ENCODE results near the gene ZEB1. TPM values are rescaled to one million over a fixed set of nuclear protein-coding genes. Genes with fewer than 3 reads are reported as not detected.

The ZEB1 gene
- polyA plus RNA-seq, 1 donor from 2014 or later = 18.0 TPM

DNA sequence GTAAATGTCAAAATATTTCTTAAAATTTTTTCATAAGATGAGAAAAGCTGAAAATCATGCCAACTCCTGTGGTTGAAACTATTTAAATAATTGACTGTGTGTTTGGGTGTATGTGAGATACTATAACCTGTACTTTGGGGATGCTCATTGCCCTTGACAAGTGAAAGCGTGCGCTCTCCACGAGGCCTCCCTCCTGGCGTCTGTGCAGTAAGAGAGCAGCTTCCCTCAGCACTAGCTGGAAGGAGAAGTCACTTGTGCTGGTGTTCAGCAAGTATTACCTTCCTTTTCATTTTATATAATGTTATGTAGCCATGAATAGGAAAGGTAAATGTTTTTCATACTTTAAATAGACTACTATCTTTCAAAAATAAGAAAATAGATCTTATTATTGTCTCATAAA, 118.9 kb downstream of the ZEB1 start:
- no peak for TF ChIP-seq EP300 (conservative IDR thresholded peaks at IDR 0.05; ENCODE audit: poor library complexity, severe bottlenecking)
- no peak for TF ChIP-seq RAD21 (conservative IDR thresholded peaks at IDR 0.05)
- no peak for TF ChIP-seq MXI1 (conservative IDR thresholded peaks at IDR 0.05; ENCODE audit: poor library complexity, severe bottlenecking)
- TF ChIP-seq, protein P1, sequence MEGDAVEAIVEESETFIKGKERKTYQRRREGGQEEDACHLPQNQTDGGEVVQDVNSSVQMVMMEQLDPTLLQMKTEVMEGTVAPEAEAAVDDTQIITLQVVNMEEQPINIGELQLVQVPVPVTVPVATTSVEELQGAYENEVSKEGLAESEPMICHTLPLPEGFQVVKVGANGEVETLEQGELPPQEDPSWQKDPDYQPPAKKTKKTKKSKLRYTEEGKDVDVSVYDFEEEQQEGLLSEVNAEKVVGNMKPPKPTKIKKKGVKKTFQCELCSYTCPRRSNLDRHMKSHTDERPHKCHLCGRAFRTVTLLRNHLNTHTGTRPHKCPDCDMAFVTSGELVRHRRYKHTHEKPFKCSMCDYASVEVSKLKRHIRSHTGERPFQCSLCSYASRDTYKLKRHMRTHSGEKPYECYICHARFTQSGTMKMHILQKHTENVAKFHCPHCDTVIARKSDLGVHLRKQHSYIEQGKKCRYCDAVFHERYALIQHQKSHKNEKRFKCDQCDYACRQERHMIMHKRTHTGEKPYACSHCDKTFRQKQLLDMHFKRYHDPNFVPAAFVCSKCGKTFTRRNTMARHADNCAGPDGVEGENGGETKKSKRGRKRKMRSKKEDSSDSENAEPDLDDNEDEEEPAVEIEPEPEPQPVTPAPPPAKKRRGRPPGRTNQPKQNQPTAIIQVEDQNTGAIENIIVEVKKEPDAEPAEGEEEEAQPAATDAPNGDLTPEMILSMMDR (IDR thresholded peaks at IDR 0.05; ENCODE audit: poor library complexity, severe bottlenecking) = no peak
- TF ChIP-seq, protein P2, sequence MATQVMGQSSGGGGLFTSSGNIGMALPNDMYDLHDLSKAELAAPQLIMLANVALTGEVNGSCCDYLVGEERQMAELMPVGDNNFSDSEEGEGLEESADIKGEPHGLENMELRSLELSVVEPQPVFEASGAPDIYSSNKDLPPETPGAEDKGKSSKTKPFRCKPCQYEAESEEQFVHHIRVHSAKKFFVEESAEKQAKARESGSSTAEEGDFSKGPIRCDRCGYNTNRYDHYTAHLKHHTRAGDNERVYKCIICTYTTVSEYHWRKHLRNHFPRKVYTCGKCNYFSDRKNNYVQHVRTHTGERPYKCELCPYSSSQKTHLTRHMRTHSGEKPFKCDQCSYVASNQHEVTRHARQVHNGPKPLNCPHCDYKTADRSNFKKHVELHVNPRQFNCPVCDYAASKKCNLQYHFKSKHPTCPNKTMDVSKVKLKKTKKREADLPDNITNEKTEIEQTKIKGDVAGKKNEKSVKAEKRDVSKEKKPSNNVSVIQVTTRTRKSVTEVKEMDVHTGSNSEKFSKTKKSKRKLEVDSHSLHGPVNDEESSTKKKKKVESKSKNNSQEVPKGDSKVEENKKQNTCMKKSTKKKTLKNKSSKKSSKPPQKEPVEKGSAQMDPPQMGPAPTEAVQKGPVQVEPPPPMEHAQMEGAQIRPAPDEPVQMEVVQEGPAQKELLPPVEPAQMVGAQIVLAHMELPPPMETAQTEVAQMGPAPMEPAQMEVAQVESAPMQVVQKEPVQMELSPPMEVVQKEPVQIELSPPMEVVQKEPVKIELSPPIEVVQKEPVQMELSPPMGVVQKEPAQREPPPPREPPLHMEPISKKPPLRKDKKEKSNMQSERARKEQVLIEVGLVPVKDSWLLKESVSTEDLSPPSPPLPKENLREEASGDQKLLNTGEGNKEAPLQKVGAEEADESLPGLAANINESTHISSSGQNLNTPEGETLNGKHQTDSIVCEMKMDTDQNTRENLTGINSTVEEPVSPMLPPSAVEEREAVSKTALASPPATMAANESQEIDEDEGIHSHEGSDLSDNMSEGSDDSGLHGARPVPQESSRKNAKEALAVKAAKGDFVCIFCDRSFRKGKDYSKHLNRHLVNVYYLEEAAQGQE (IDR thresholded peaks at IDR 0.05; ENCODE audit: borderline replicate concordance) = no peak
- no peak for TF ChIP-seq POLR2AphosphoS5 (IDR thresholded peaks at IDR 0.05)
- no peak for TF ChIP-seq TAF1 (IDR thresholded peaks at IDR 0.05; ENCODE audit: low read depth)
- H3K4me2 ChIP-seq (ENCODE audit: low read length) = no peak overlapping the region
- no peaks in the 10 kb centered on the region for H3F3A ChIP-seq (ENCODE audit: insufficient read depth, low read length, poor library complexity, severe bottlenecking)
- H3K9me2 ChIP-seq (ENCODE audit: insufficient read depth, low read length) = no peaks in the 10 kb centered on the region
- H3K27me3 ChIP-seq (ENCODE audit: insufficient read depth, low read depth, low read length) = no peaks in the 10 kb centered on the region
- no peaks in the 10 kb centered on the region for H3K36me3 ChIP-seq (ENCODE audit: insufficient read depth, low read length)
- no peaks in the 10 kb centered on the region for H3K9me3 ChIP-seq (ENCODE audit: low read length)
- H3K27ac ChIP-seq (ENCODE audit: low read length) = no peak overlapping the region
- peaks cover 43% of the 10 kb centered on the region for H3K79me2 ChIP-seq (replicated peaks; ENCODE audit: insufficient read depth, low read length)
- no peak overlapping the region for H3K4me3 ChIP-seq (ENCODE audit: low read length)
- no peak overlapping the region for H3K9ac ChIP-seq (ENCODE audit: low read length)
- no peaks in the 10 kb centered on the region for H4K20me1 ChIP-seq (ENCODE audit: insufficient read depth)
- H2AFZ ChIP-seq (ENCODE audit: low read depth, low read length) = no peak overlapping the region

DNA sequence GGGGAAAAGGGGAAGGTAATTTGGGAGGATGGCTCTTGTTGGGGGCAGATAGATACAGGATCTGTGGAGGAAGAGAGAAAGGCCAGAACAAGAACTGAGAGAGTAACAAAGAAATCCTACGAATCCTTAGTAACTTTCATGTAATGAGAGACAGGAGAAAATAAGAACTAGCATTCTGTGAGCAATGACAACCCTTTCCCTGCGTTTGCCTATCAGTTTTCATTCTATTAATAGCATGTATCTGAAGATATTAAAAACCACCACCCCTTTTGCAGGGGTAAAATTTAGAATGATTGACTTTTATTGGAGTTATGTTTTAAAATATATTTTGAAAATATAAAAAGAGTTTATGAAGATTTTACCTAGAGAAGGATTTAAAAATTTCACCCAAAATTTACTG, 132.8 kb downstream of the ZEB1 start:
- H3K4me2 ChIP-seq (ENCODE audit: low read length) = no peak overlapping the region
- H3K4me3 ChIP-seq (ENCODE audit: low read length) = no peak overlapping the region
- no peaks in the 10 kb centered on the region for H3K27me3 ChIP-seq (ENCODE audit: insufficient read depth, low read depth, low read length)
- TF ChIP-seq MXI1 (conservative IDR thresholded peaks at IDR 0.05; ENCODE audit: poor library complexity, severe bottlenecking) (no peak), SMC3 (conservative IDR thresholded peaks at IDR 0.05; ENCODE audit: poor library complexity) (no peak), TAF1 (IDR thresholded peaks at IDR 0.05; ENCODE audit: low read depth) (no peak)
- TF ChIP-seq, protein P1 (IDR thresholded peaks at IDR 0.05; ENCODE audit: poor library complexity, severe bottlenecking) = no peak
- H2AFZ ChIP-seq (ENCODE audit: low read depth, low read length) = no peak overlapping the region
- H3K9me3 ChIP-seq (ENCODE audit: low read length) = no peaks in the 10 kb centered on the region
- no peaks in the 10 kb centered on the region for H3F3A ChIP-seq (ENCODE audit: insufficient read depth, low read length, poor library complexity, severe bottlenecking)
- H3K36me3 ChIP-seq (ENCODE audit: insufficient read depth, low read length) = no peaks in the 10 kb centered on the region
- H3K79me2 ChIP-seq (replicated peaks; ENCODE audit: insufficient read depth, low read length) = peaks cover 25% of the 10 kb centered on the region
- H3K27ac ChIP-seq (ENCODE audit: low read length) = no peak overlapping the region
- H3K9me2 ChIP-seq (ENCODE audit: insufficient read depth, low read length) = no peaks in the 10 kb centered on the region
- H3K9ac ChIP-seq (ENCODE audit: low read length) = no peak overlapping the region
- no peaks in the 10 kb centered on the region for H4K20me1 ChIP-seq (ENCODE audit: insufficient read depth)

Measured in neural cell (in vitro differentiated cells).